Gastrocnemius medialis (tissue), 4 donors: ENCODE measurements around the gene IFITM5. TPM values are rescaled to one million over a fixed set of nuclear protein-coding genes. Genes with fewer than 3 reads are reported as not detected.

ENCODE experiments used
- ATAC-seq, 2 donors: fragments of 150-250 bp; one replicate each; pipeline ENCODE4 v1.9.1; 2016
- DNase-seq, 2 donors: peaks; one replicate each; pipeline ENCODE4 v3.0.0-alpha.2; 2019
- H3K27ac ChIP-seq, 4 donors: fragments of 200-600 bp; sonication (generic); 1 replicate in 1 of 4; 2 replicates in 3 of 4; pipeline ENCODE4 v1.5.1; 2016 to 2018; ENCODE audit warnings: mild to moderate bottlenecking in 2 of 4, moderate library complexity in 1 of 4
- H3K27me3 ChIP-seq, 3 donors: fragments of 200-600 bp; sonication (generic) in 2 of 3; 1 replicate in 1 of 3; 2 replicates in 2 of 3; pipeline versions ENCODE4 v1.5.1 to v1.6.0; 2016 to 2019; ENCODE audit warnings: mild to moderate bottlenecking in 1 of 3, moderate library complexity in 1 of 3
- H3K36me3 ChIP-seq, 2 donors: fragments of 200-600 bp; sonication (generic) in 1 of 2; one replicate each; pipeline ENCODE4 v1.5.1; 2017 to 2018
- H3K4me1 ChIP-seq, 2 donors: fragments of 200-600 bp; sonication (generic) in 1 of 2; one replicate each; pipeline ENCODE4 v1.5.1; 2016 to 2017; ENCODE audit warnings: mild to moderate bottlenecking in 2 of 2
- H3K4me3 ChIP-seq, 4 donors: fragments of 200-600 bp; sonication (generic) in 3 of 4; 1 replicate in 1 of 4; 2 replicates in 3 of 4; pipeline ENCODE4 v1.5.1; 2016 to 2019; ENCODE audit warnings: mild to moderate bottlenecking in 2 of 4
- H3K9me3 ChIP-seq, 3 donors: fragments of 200-600 bp; sonication (generic) in 2 of 3; 1 replicate in 1 of 3; 2 replicates in 2 of 3; pipeline ENCODE4 v1.5.1; 2016 to 2019
- CTCF ChIP-seq, 5 experiments: fragments of 450-650 bp in 3 of 5; fragments of 200-600 bp in 2 of 5; sonication (generic) in 2 of 5; IDR thresholded peaks in 4 of 5; conservative IDR thresholded peaks in 1 of 5; 1 replicate in 4 of 5; 2 replicates in 1 of 5; pipeline ENCODE4 v1.5.1; 2016 to 2019; ENCODE audit warnings: antibody characterized with exemption in 5 of 5, mild to moderate bottlenecking in 3 of 5, moderate library complexity in 3 of 5
- POLR2A ChIP-seq, 2 donors: fragments of 450-650 bp; IDR thresholded peaks; one replicate each; pipeline ENCODE4 v1.6.1; 2017; ENCODE audit warnings: antibody characterized with exemption in 2 of 2, mild to moderate bottlenecking in 2 of 2, moderate library complexity in 2 of 2
- in situ Hi-C, 4 donors: fragments of 200-750 bp; cut with MboI; loops; one replicate each; pipeline versions ENCODE4 v1.15.0 to v1.8.0; 2017; ENCODE audit warnings: low sequenced_read_pairs in 4 of 4
- intact Hi-C: fragments of 100-400 bp; cut with DNase I; formaldehyde crosslinking; loops from one replicate; pipeline ENCODE4 v1.15.1; 2023; ENCODE audit warnings: low total_unique reads
- total RNA-seq, 4 donors: library from RNA; depleted of rRNA; stranded (reverse); fragments of >200 nt; gene quantifications; one replicate each; pipeline versions ENCODE4 v1.1.0 to v1.2.3, GENCODE V29; 2016

The IFITM5 gene
- total RNA-seq, 4 donors from 2014 or later, result not detected

GRCh38 chr11:253886-254270 lies 45.4 kb downstream of the IFITM5 start:
- intact Hi-C loops, result loop anchor here (10.0 kb wide), 1 partner anchor 101 kb away; no protein-coding TSS in a partner anchor

GRCh38 chr11:253160-253885 lies 46.0 kb downstream of the IFITM5 start:
- in situ Hi-C loops (no loop called here), intact Hi-C loops (loop anchor here (10.0 kb wide), 1 partner anchor 101 kb away; no protein-coding TSS in a partner anchor)
- Histone ChIP-seq H3K27me3 (no peaks in the 10 kb centered on the region), H3K9me3 (no peaks in the 10 kb centered on the region), H3K4me3 (no peak overlapping the region), H3K4me1 (no peaks in the 10 kb centered on the region), H3K27ac (no peak overlapping the region), H3K36me3 (peaks cover 0 to 51% of the 10 kb centered on the region in 2 donors)
- no peak for TF ChIP-seq POLR2A (IDR thresholded peaks at IDR 0.05)
- TF ChIP-seq CTCF (IDR thresholded peaks at IDR 0.05 in 4 of 5, conservative IDR thresholded peaks at IDR 0.05 in 1 of 5), result no peak
- ATAC-seq, result no peak
- DNase-seq, result no peak

More at GRCh38 chr11:253886-254270, 45.4 kb downstream of the IFITM5 start:
- DNase-seq, result no peak
- Histone ChIP-seq H3K27me3 (no peaks in the 10 kb centered on the region), H3K36me3 (peaks cover 0 to 46% of the 10 kb centered on the region in 2 donors), H3K9me3 (no peaks in the 10 kb centered on the region), H3K4me1 (no peaks in the 10 kb centered on the region), H3K27ac (no peak overlapping the region), H3K4me3 (no peak overlapping the region)
- ATAC-seq, result no peak
- in situ Hi-C loops, result no loop called here
- TF ChIP-seq CTCF (IDR thresholded peaks at IDR 0.05 in 4 of 5, conservative IDR thresholded peaks at IDR 0.05 in 1 of 5) (no peak), POLR2A (IDR thresholded peaks at IDR 0.05) (no peak)

GRCh38 chr11:252666-253065 lies 46.7 kb downstream of the IFITM5 start:
- no peaks in the 10 kb centered on the region for H3K9me3 ChIP-seq
- DNase-seq (no peak), ATAC-seq (no peak)
- TF ChIP-seq CTCF (IDR thresholded peaks at IDR 0.05 in 4 of 5, conservative IDR thresholded peaks at IDR 0.05 in 1 of 5) (no peak), POLR2A (IDR thresholded peaks at IDR 0.05) (no peak)
- in situ Hi-C loops, result no loop called here
- peaks cover 0 to 58% of the 10 kb centered on the region in 2 donors for H3K36me3 ChIP-seq
- H3K27me3 ChIP-seq, result no peaks in the 10 kb centered on the region
- H3K4me3 ChIP-seq, result no peak overlapping the region
- intact Hi-C loops, result loop anchor here (10.0 kb wide), 1 partner anchor 102 kb away; no protein-coding TSS in a partner anchor
- no peak overlapping the region for H3K27ac ChIP-seq
- no peaks in the 10 kb centered on the region for H3K4me1 ChIP-seq

GRCh38 chr11:251550-251949 lies 47.8 kb downstream of the IFITM5 start:
- no peak overlapping the region for H3K27ac ChIP-seq
- TF ChIP-seq POLR2A (IDR thresholded peaks at IDR 0.05) (no peak), CTCF (IDR thresholded peaks at IDR 0.05 in 4 of 5, conservative IDR thresholded peaks at IDR 0.05 in 1 of 5) (no peak)
- no peaks in the 10 kb centered on the region for H3K4me1 ChIP-seq
- intact Hi-C loops (loop anchor here (10.0 kb wide), 1 partner anchor 103 kb away; no protein-coding TSS in a partner anchor), in situ Hi-C loops (no loop called here)
- H3K36me3 ChIP-seq, result peaks cover 0 to 69% of the 10 kb centered on the region in 2 donors
- no peaks in the 10 kb centered on the region for H3K27me3 ChIP-seq
- DNase-seq (no peak), ATAC-seq (no peak)
- H3K9me3 ChIP-seq, result no peaks in the 10 kb centered on the region
- H3K4me3 ChIP-seq, result no peak overlapping the region
